A549 (cell line): Measurements from ENCODE around the gene EPPIN. TPM values are rescaled to one million over a fixed set of nuclear protein-coding genes. Genes with fewer than 3 reads are reported as not detected.

Source experiments
- ATAC-seq, 2 experiments: fragments of 200-7000 bp in 1 of 2; fragments of >200 bp in 1 of 2; cut with Nextera tagmentation in 1 of 2; cut with Tn5 transposase in 1 of 2; 3 replicates each; pipeline versions ENCODE4 v1.8.0 to v1.9.1; 2018 to 2020; ENCODE audit warnings: mild to moderate bottlenecking in 1 of 2, moderate library complexity in 1 of 2
- CTCF ChIA-PET: fragments of 300-600 bp; sonication (Branson Sonifier 250); formaldehyde crosslinking; extraction: SDS; loops from one replicate; lab custom pipeline; 2021; ENCODE audit warnings: antibody characterized with exemption, inconsistent platforms; lab: Yijun Ruan, JAX
- POLR2A ChIA-PET: fragments of 350-600 bp; formaldehyde crosslinking; extraction: SDS; loops from one replicate; lab custom pipeline; 2021; ENCODE audit warnings: antibody characterized with exemption, inconsistent platforms; lab: Yijun Ruan, JAX
- DNase-seq, 2 experiments: peaks; one replicate each; pipeline versions ENCODE4 v3.0.0 to v3.0.0-alpha.2; 2011 to 2016; ENCODE audit warnings: low read depth in 1 of 2, low spot score in 1 of 2
- FAIRE-seq: peaks from 2 replicates; lab custom pipeline; 2011; peaks lifted over from hg19 to GRCh38; lab: Jason Lieb, UNC
- H3K27ac ChIP-seq, 2 experiments: fragments of >200 bp; sonication (Bioruptor Twin); formaldehyde crosslinking; 3 replicates each; pipeline ENCODE4 v1.5.1; 2016 to 2017
- H3K4me1 ChIP-seq: fragments of >200 bp; sonication (Bioruptor Twin); formaldehyde crosslinking; 3 replicates; pipeline ENCODE4 v1.6.1; 2016
- H3K4me2 ChIP-seq: fragments of >200 bp; sonication (Bioruptor Twin); formaldehyde crosslinking; 3 replicates; pipeline ENCODE4 v1.6.1; 2016
- H3K4me3 ChIP-seq: fragments of >200 bp; sonication (Bioruptor Twin); formaldehyde crosslinking; 3 replicates; pipeline ENCODE4 v1.5.1; 2016
- H3K9me3 ChIP-seq: fragments of >200 bp; sonication (Bioruptor Twin); formaldehyde crosslinking; 3 replicates; pipeline ENCODE4 v1.6.1; 2016
- FOXS1 ChIP-seq: fragments of 250-450 bp; sonication (Bioruptor Pico); IDR thresholded peaks from 2 replicates; pipeline ENCODE4 v1.5.0; 2020; ENCODE audit warnings: mild to moderate bottlenecking, moderate library complexity
- ZC3H11A ChIP-seq: fragments of 450-650 bp; IDR thresholded peaks from 2 replicates; pipeline ENCODE4 v1.6.1; 2014; ENCODE audit warnings: antibody characterized with exemption, mild to moderate bottlenecking
- WGBS: methylation state at CpG from one replicate; pipeline ENCODE4 v1.1.6; 2017; ENCODE audit errors: missing lambda C conversion rate; 5-methylcytosine and 5-hydroxymethylcytosine counted together
- polyA plus RNA-seq, 4 experiments: library from polyadenylated mRNA; depleted of rRNA in 3 of 4; stranded (reverse); fragments of >200 nt; fragmentation: RNase III in 1 of 4; extraction: RNeasy Plus Mini Kit Qiagen cat#74134 plus additional on column Dnase treatment in 1 of 4; gene quantifications; 2 replicates in 3 of 4; 3 replicates in 1 of 4; pipeline ENCODE4 v1.2.3, GENCODE V29; 2011 to 2017
- small RNA-seq, 6 experiments: library from RNA; depleted of rRNA; stranded (forward); fragments of <200 nt; gene quantifications; one replicate each; pipeline ENCODE3, GENCODE V24; 2012

Gene EPPIN
- polyA plus RNA-seq, 2 of the 4 experiments (the other 2 are of a cell fraction): not detected

DNA sequence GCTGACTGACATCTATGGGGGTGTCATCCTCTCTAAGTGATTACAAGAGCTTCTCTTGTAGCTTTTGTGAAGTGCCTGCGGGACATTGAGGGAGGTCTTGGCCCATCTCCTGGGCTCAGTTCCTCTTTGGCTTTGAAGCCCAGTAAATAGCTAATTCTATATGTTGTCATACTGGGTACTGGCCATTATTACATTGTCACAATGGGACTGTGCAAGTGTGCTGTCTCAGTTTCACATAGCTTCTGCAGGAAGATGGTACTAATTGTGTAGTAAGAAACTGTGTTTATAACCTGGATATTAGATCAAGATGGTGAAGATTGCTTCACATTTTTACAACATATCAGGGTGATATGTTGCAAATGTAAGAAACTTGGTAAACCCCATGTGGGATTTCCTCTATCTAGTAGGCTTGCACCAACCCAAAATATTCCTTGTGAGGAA, 51.7 kb downstream of the EPPIN start:
- no peak for ATAC-seq
- Histone ChIP-seq H3K9me3 (no peaks in the 10 kb centered on the region), H3K4me3 (no peak overlapping the region), H3K4me2 (no peak overlapping the region), H3K4me1 (no peaks in the 10 kb centered on the region), H3K27ac (no peak overlapping the region)
- ChIA-PET CTCF (interaction anchor here (0.9 to 2.4 kb wide), 3 partner anchors 10 to 276 kb away, joined by 3 to 6 read pairs (median 4); no protein-coding TSS in a partner anchor), POLR2A (no interaction called here)
- no peak for FAIRE-seq
- no peak for TF ChIP-seq FOXS1 (CRISPR knock-in tag)
- no peak for TF ChIP-seq ZC3H11A
- WGBS: 31% methylated on average over 1 of the region's 1 CpG
- DNase-seq: no peak

Small RNA genes lying within 50 kb of the gene (small RNA-seq; reads per million reads assigned to genes)
- gene AL031663.1: 0 reads per million in 6 experiments
- gene HSPD1P21: 0 reads per million in 6 experiments
- gene RNA5SP485: 0 to 0.35 (median 0) reads per million in 6 experiments

Other genes starting within 250 kb of the EPPIN start
- not detected in 2 replicates for gene RBPJL, start 240.6 kb downstream of the EPPIN start, polyA plus RNA-seq (2011; rRNA removed)
- gene RBPJL, start 240.6 kb downstream of the EPPIN start, polyA plus RNA-seq (2017; fragmentation: RNase III; extraction: RNeasy Plus Mini Kit Qiagen cat#74134 plus additional on column Dnase treatment): not detected in 3 replicates
- 0.04 TPM in 1 of 2 replicates, not detected in the other for gene MATN4, start 239.1 kb downstream of the EPPIN start, polyA plus RNA-seq (2011; rRNA removed)
- 0.05 to 0.08 TPM (median 0.05 TPM) in 3 replicates for gene MATN4, start 239.1 kb downstream of the EPPIN start, polyA plus RNA-seq (2017; fragmentation: RNase III; extraction: RNeasy Plus Mini Kit Qiagen cat#74134 plus additional on column Dnase treatment)
- gene SDC4, start 199.0 kb downstream of the EPPIN start, polyA plus RNA-seq (2011; rRNA removed): 27.4 and 29.0 TPM in 2 replicates
- 35.6 to 40.2 TPM (median 39.2 TPM) in 3 replicates for gene SDC4, start 199.0 kb downstream of the EPPIN start, polyA plus RNA-seq (2017; fragmentation: RNase III; extraction: RNeasy Plus Mini Kit Qiagen cat#74134 plus additional on column Dnase treatment)
- 27.6 and 30.5 TPM in 2 replicates for gene SYS1, start 184.2 kb downstream of the EPPIN start, polyA plus RNA-seq (2011; rRNA removed)
- gene SYS1, start 184.2 kb downstream of the EPPIN start, polyA plus RNA-seq (2017; fragmentation: RNase III; extraction: RNeasy Plus Mini Kit Qiagen cat#74134 plus additional on column Dnase treatment): 20.2 to 20.5 TPM (median 20.2 TPM) in 3 replicates
- gene TP53TG5, start 169.1 kb downstream of the EPPIN start, polyA plus RNA-seq (2011; rRNA removed): not detected in 2 replicates
- gene TP53TG5, start 169.1 kb downstream of the EPPIN start, polyA plus RNA-seq (2017; fragmentation: RNase III; extraction: RNeasy Plus Mini Kit Qiagen cat#74134 plus additional on column Dnase treatment): not detected in 3 replicates
- 20.9 and 31.1 TPM in 2 replicates for gene DBNDD2, start 139.1 kb downstream of the EPPIN start, polyA plus RNA-seq (2011; rRNA removed)
- gene DBNDD2, start 139.1 kb downstream of the EPPIN start, polyA plus RNA-seq (2017; fragmentation: RNase III; extraction: RNeasy Plus Mini Kit Qiagen cat#74134 plus additional on column Dnase treatment): 6.2 to 6.5 TPM (median 6.3 TPM) in 3 replicates
- 60.3 and 79.6 TPM in 2 replicates for gene PIGT, start 131.3 kb downstream of the EPPIN start, polyA plus RNA-seq (2011; rRNA removed)
- 62.0 to 71.8 TPM (median 66.2 TPM) in 3 replicates for gene PIGT, start 131.3 kb downstream of the EPPIN start, polyA plus RNA-seq (2017; fragmentation: RNase III; extraction: RNeasy Plus Mini Kit Qiagen cat#74134 plus additional on column Dnase treatment)
- gene WFDC2, start 77.6 kb downstream of the EPPIN start, polyA plus RNA-seq (2011; rRNA removed): not detected in 2 replicates
- 0.22 TPM in 1 of 3 replicates, not detected in the others for gene WFDC2, start 77.6 kb downstream of the EPPIN start, polyA plus RNA-seq (2017; fragmentation: RNase III; extraction: RNeasy Plus Mini Kit Qiagen cat#74134 plus additional on column Dnase treatment)
- gene SPINT3, start 31.8 kb downstream of the EPPIN start, polyA plus RNA-seq (2011; rRNA removed): not detected in 2 replicates
- gene SPINT3, start 31.8 kb downstream of the EPPIN start, polyA plus RNA-seq (2017; fragmentation: RNase III; extraction: RNeasy Plus Mini Kit Qiagen cat#74134 plus additional on column Dnase treatment): not detected in 3 replicates
- gene WFDC6, start 7.9 kb downstream of the EPPIN start, polyA plus RNA-seq (2011; rRNA removed): not detected in 2 replicates
- gene WFDC6, start 7.9 kb downstream of the EPPIN start, polyA plus RNA-seq (2017; fragmentation: RNase III; extraction: RNeasy Plus Mini Kit Qiagen cat#74134 plus additional on column Dnase treatment): not detected in 3 replicates
- not detected in 2 replicates for gene WFDC8, start 31.9 kb upstream of the EPPIN start, polyA plus RNA-seq (2011; rRNA removed)
- not detected in 3 replicates for gene WFDC8, start 31.9 kb upstream of the EPPIN start, polyA plus RNA-seq (2017; fragmentation: RNase III; extraction: RNeasy Plus Mini Kit Qiagen cat#74134 plus additional on column Dnase treatment)
- gene WFDC10A, start 82.3 kb upstream of the EPPIN start, polyA plus RNA-seq (2011; rRNA removed): not detected in 2 replicates
- gene WFDC10A, start 82.3 kb upstream of the EPPIN start, polyA plus RNA-seq (2017; fragmentation: RNase III; extraction: RNeasy Plus Mini Kit Qiagen cat#74134 plus additional on column Dnase treatment): not detected in 3 replicates
- not detected in 2 replicates for gene WFDC9, start 83.9 kb upstream of the EPPIN start, polyA plus RNA-seq (2011; rRNA removed)
- gene WFDC9, start 83.9 kb upstream of the EPPIN start, polyA plus RNA-seq (2017; fragmentation: RNase III; extraction: RNeasy Plus Mini Kit Qiagen cat#74134 plus additional on column Dnase treatment): not detected in 3 replicates
- not detected in 2 replicates for gene WFDC11, start 122.8 kb upstream of the EPPIN start, polyA plus RNA-seq (2011; rRNA removed)
- gene WFDC11, start 122.8 kb upstream of the EPPIN start, polyA plus RNA-seq (2017; fragmentation: RNase III; extraction: RNeasy Plus Mini Kit Qiagen cat#74134 plus additional on column Dnase treatment): not detected in 3 replicates
- gene WFDC13, start 154.6 kb upstream of the EPPIN start, polyA plus RNA-seq (2011; rRNA removed): not detected in 2 replicates
- not detected in 3 replicates for gene WFDC13, start 154.6 kb upstream of the EPPIN start, polyA plus RNA-seq (2017; fragmentation: RNase III; extraction: RNeasy Plus Mini Kit Qiagen cat#74134 plus additional on column Dnase treatment)
- gene WFDC10B, start 157.6 kb upstream of the EPPIN start, polyA plus RNA-seq (2011; rRNA removed): not detected in 2 replicates
- not detected in 3 replicates for gene WFDC10B, start 157.6 kb upstream of the EPPIN start, polyA plus RNA-seq (2017; fragmentation: RNase III; extraction: RNeasy Plus Mini Kit Qiagen cat#74134 plus additional on column Dnase treatment)
- not detected in 2 replicates for gene SPINT4, start 174.9 kb upstream of the EPPIN start, polyA plus RNA-seq (2011; rRNA removed)
- not detected in 3 replicates for gene SPINT4, start 174.9 kb upstream of the EPPIN start, polyA plus RNA-seq (2017; fragmentation: RNase III; extraction: RNeasy Plus Mini Kit Qiagen cat#74134 plus additional on column Dnase treatment)
- gene WFDC3, start 244.5 kb upstream of the EPPIN start, polyA plus RNA-seq (2011; rRNA removed): 0.34 TPM in 1 of 2 replicates, not detected in the other
- gene WFDC3, start 244.5 kb upstream of the EPPIN start, polyA plus RNA-seq (2017; fragmentation: RNase III; extraction: RNeasy Plus Mini Kit Qiagen cat#74134 plus additional on column Dnase treatment): not detected in 3 replicates
- gene DNTTIP1, start 244.6 kb upstream of the EPPIN start, polyA plus RNA-seq (2011; rRNA removed): 34.1 and 38.3 TPM in 2 replicates
- gene DNTTIP1, start 244.6 kb upstream of the EPPIN start, polyA plus RNA-seq (2017; fragmentation: RNase III; extraction: RNeasy Plus Mini Kit Qiagen cat#74134 plus additional on column Dnase treatment): 24.9 to 26.0 TPM (median 25.3 TPM) in 3 replicates